GM19452 (cell line): Measurements from ENCODE around the gene ZNF776.
"Not testable (repeated sequence)": the region's sequence is repeated elsewhere in the genome, so short reads cannot be mapped to it uniquely, and the experiment has no call there.

Experiments
- ATAC-seq: cut with Tn5 transposase; IDR thresholded peaks from one replicate; pipeline ENCODE4 v1.9.1; 2021; ENCODE audit not compliant: unreplicated experiment

ZNF776 gene

DNA sequence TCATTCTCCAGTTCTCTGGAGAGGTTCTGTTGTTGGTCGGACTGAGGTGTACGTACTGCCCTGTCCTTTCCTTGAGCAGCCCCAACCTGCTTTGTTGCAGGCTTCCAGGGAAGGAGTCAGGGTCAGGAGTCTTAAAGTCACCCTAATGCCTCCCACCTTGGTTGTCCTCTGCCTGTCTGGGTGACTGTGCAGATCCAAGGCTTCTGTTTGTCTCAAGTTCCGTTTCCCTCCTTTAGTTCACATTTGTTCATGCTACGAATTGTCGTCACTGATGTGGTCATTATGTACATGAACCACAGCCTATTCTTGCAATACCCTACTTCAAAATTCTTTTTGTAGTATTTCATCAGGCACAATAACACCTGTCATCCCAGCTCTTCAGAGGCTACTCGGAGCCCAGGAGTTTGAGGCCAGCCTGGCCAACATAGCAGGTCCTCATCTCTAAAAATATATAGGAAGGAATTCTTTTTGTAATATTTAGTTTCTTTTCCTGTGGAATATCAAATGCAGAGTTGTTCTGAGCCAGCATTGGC lies 30.2 kb downstream of the ZNF776 start:
- no peak for ATAC-seq

DNA sequence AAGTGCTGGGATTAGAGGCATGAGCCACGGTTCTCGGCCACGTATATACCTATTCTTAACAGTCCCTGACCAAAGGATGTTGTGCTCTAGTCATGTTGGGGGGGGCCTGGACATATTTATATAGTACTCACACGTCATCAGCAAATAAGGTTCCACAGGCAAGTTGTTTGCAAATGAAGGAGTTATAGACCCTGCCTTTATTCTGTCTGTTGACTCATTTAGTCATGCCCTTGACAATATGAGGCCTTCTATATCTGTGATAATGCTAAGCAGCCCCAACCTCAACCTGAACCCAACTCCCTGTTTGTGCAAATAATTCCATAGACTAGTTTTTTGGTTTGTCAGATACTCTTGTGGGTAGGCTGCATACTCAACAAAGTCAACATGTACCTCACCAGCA lies 31.7 kb downstream of the ZNF776 start:
- ATAC-seq = no peak

DNA sequence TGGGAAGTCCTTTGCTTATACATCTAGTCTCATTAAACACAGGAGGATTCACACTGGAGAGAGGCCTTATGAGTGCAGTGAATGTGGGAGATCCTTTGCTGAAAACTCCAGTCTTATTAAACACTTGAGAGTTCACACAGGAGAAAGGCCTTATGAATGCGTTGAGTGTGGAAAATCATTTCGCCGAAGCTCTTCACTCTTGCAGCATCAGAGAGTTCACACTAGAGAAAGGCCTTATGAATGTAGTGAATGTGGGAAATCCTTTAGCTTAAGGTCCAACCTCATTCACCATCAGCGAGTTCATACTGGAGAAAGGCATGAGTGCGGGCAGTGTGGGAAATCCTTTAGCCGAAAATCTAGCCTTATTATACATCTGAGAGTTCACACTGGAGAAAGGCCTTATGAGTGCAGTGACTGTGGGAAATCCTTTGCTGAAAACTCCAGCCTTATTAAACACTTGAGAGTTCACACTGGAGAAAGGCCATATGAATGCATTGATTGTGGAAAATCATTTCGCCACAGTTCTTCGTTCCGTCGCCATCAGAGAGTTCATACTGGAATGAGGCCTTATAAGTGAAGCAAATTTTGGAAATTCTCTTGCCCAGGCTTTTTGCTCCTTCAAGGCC lies 32.7 kb downstream of the ZNF776 start:
- ATAC-seq = no peak

DNA sequence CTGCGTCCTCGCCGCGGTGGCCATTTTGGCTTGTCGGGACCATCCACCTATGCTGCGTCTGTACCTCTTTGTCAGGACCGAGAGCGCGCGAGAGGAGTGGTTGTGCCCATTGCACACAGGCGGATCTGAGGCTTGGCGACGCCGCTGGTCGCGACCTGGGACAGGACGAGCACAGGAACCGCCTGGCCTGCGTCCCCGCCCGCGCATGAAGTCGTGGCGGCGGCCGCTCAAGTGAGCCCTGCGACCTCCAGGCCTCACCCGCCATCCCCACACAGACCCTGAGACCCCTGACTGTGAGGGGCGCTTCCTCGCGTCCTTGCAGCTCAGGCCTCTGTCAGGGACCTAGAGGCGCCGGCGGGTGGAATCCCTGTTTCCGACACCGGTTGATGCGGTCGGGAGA lies 39.7 kb downstream of the ZNF776 start:
- no peak for ATAC-seq

DNA sequence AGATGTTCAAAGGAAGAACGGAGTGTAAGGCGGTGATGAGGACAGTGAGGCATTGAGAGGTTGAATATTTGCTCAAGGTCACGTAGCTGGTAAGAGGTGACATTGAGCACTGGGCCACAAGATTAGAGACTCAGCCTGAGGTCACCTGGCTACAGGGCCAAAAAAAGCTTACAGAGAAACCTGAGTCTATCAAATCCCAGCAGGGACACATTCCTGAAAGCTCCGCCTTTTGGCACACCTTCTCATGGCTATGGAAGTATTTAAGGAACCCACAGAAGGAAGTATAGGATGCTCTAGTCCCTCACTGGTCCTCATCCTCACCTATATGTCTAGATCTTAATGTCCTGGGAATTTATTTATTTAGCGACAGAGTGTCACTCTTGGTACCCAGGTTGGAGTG lies 40.3 kb downstream of the ZNF776 start:
- no peak for ATAC-seq

DNA sequence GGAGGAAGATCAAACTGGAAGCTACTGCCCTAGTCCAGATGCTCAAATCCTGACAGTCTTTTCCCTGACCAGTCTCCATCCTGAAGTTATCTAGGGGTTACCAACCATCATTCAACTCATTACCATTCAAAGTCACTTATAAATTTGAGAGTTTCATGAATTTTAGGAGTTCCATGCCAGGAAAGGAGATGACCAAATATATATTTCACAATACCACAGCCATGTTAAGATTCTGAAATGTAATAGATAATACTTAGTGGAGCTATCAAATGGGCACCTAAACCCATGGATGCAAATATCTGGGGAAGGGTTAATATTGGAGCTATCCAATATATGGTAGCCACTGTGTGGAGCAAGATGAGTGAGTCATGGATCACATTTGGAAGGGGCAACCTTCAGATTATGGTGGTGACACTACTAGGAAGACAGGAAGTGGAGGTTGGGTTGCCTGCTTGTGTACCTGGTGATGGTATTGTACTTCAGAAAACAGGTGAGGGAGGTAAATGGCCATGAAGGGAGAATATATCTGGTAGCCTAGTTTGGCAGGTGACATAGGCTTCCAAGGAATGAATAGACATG lies 41.6 kb downstream of the ZNF776 start:
- ATAC-seq = no peak

DNA sequence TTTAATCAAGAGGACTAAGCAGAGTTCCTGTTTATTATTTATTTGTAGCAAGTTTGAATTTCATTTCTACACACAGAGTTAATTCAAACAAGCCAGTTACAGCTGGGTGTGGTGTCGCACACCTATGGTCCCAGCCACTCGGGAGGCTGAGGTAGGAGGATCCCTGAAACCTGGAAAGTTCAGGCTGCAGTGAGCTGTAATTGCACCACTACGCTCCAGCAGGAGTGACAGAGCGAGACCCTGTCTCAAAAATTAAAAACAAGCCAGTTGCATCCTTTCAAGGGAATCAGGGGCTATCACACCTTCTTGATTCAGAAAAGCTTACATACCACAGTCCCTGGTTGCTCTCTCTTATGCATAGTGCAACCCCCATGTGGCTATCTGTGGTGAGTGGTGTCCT lies 42.7 kb downstream of the ZNF776 start:
- no peak for ATAC-seq

DNA sequence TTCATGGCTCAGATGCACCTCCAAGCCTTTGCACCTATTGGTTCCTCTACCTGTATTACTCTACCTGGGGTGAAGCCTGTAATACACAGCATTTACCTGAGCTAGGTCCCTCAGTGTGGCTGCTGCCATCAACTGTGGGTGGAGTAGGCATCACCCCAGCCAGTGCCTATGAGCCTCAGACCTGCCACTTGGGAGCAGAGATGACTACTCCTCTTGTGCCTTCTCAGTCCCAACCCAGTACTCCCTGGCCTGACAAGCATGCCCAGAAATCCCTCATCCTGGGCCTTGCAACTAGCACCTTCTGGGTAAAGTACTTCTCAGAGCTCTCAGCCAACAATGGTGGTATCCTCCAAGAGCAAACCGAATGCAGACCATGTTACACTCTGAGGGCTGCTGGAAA lies 50.0 kb downstream of the ZNF776 start:
- not testable (repeated sequence) for ATAC-seq

DNA sequence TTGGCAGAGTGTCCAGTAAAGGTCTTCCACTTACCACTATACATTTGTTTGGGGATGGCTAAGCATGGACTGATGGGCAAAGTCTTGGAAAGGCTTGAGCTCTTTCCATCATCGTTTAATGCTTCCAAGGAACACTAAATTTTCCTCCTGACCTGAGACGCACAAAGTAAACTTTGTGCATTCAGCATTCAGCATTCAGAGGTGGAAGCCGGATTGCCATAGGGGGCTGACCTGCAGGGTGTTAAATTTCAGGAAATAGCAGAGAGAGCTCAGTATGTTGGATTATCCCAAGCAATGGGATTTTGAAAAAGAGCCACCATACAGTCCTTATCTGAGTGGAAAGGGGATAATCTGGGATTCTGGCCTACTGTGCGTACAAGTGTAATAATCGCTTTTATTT lies 54.1 kb downstream of the ZNF776 start:
- ATAC-seq = no peak

DNA sequence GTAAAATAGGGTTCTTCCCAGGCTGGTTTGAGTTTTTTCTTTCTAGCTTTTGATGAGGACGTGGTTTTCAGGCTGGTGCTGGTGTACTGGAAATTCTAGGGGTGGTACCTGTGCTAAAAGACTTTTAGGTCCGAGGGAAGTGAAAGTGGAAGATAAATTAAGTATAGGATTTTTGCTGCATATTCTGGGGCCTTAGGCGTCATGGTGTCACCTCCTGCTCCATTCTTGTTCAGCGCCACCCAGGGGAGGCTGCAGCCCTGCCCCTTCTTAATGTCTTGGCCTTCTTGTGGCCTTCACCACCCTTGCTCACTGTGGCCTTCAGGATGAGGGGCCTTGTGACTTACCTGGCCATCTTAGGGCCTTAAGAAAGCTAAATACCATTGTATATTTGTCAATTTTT lies 55.7 kb downstream of the ZNF776 start:
- no peak for ATAC-seq

DNA sequence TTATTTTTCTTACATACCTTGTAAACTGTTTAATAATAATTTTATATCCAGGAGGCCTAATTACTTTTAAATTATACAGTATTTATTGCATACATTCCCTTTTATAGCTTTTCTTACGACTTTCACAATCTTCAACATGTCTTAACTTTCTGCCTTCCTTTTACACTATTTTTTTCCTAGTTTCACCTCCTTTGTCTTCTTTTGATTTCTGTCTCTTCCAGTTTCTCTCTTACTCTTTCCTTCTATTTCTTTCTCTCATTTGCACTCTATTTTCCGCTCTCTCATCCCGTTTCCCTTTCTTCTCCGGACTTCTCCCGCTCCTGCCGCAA lies 56.6 kb downstream of the ZNF776 start:
- ATAC-seq = no peak

DNA sequence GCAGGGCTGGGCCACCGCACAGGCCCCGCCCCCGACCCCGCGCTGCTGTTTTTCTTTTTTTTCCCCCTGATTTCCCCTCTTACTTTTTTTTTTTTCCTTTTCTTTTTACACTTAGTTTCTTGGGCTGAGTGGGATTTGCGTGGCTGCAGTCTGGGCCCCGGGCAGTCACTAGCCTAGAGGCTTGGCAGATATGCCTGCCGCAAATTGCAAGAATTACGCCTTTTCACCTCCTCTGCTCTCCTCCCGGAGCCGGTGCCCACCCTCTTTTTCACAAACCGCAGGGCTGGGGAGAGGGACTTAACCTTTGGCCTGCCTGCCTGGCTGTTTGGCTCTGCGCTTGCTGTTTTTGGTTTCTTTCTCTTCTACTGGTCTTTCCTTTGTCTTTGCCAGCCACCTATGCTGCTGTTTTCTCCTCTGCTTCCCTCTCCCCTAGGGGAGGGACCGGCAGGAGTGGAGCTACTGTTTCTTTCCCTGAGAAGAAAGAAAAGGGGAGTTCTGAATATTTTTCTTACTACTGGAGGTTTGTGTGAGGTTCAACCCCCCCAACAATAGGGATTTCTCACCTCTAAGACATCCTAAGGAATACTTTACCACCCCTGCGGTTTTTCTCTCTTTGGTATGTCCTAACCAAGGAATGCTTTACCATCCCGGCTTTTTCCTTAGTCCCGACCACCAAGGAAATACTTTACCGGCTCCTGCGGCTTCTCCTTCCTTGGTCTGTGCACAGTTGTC lies 57.1 kb downstream of the ZNF776 start:
- ATAC-seq = no peak

DNA sequence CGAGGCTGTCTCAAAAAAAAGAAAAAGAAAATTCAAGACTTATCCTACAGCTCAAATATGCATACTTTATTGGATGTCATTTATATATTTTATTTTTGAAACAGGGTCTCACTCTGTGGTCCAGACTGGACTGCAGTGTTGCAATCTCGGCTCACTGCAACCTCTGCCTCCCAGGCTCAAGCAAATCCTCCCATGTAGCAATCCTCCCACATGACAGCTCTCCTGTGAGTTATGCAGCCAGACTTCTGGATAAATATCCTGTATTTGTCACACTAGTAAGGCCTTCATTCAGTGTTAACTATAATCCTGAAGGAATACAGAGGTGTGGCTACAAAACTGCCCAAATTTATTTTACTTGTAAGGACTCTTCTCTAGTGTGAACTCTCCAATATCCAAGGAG lies 60.9 kb downstream of the ZNF776 start:
- no peak for ATAC-seq
